ENCODE data around the gene SAPCD2.
"Not testable (repeated sequence)": the region's sequence is repeated elsewhere in the genome, so short reads cannot be mapped to it uniquely, and the experiment has no call there.

Gene SAPCD2

GRCh38 chr9:137037035-137037434, 33.3 kb downstream of the SAPCD2 start:
- Histone ChIP-seq H3K27ac (ENCODE audit: low read depth, low read length) (no peak overlapping the region), H3K27me3 (ENCODE audit: control insufficient read depth in 1 of 2, insufficient read depth in 2 of 2, low read length in 2 of 2) (no peaks in the 10 kb centered on the region), H3K4me3 (ENCODE audit: low read depth in 1 of 2, low read length in 2 of 2) (no peak overlapping the region), H3K9ac (ENCODE audit: low read depth in 1 of 2, low read length in 2 of 2) (no peak overlapping the region), H3K9me3 (ENCODE audit: control insufficient read depth in 1 of 2, low read length in 2 of 2) (no peaks in the 10 kb centered on the region), H3K4me1 (ENCODE audit: control insufficient read depth in 1 of 2, insufficient read depth in 2 of 2, low read length in 2 of 2) (peaks cover 14 to 16% of the 10 kb centered on the region in 2 donors), H3K36me3 (ENCODE audit: control insufficient read depth in 1 of 2, insufficient read depth in 2 of 2, low read length in 2 of 2) (no peaks in the 10 kb centered on the region)

GRCh38 chr9:137035937-137036336, 34.4 kb downstream of the SAPCD2 start:
- Histone ChIP-seq H3K36me3 (ENCODE audit: control insufficient read depth in 1 of 2, insufficient read depth in 2 of 2, low read length in 2 of 2) (no peaks in the 10 kb centered on the region), H3K9ac (ENCODE audit: low read depth in 1 of 2, low read length in 2 of 2) (no peak overlapping the region), H3K9me3 (ENCODE audit: control insufficient read depth in 1 of 2, low read length in 2 of 2) (no peaks in the 10 kb centered on the region), H3K4me3 (ENCODE audit: low read depth in 1 of 2, low read length in 2 of 2) (no peak overlapping the region), H3K4me1 (ENCODE audit: control insufficient read depth in 1 of 2, insufficient read depth in 2 of 2, low read length in 2 of 2) (peaks cover 23 to 27% of the 10 kb centered on the region in 2 donors), H3K27me3 (ENCODE audit: control insufficient read depth in 1 of 2, insufficient read depth in 2 of 2, low read length in 2 of 2) (no peaks in the 10 kb centered on the region), H3K27ac (ENCODE audit: low read depth, low read length) (no peak overlapping the region)

DNA sequence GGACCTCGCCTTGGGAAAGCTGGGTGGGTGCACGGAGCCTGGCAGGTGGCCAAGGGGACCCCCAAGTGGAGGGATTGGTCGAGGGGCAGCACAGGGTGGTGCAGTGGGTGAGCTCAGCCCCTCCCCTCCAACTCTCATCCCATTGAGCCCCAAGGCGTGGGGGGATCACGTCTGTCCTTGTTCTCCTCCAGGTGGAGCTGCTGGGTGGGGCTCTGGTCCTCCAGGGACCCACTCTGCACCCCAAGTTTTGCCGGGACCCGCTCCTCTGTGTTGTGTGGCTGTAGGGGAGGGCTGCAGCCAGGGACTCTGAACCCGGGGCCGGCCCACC, 34.9 kb downstream of the SAPCD2 start:
- Histone ChIP-seq H3K4me3 (ENCODE audit: low read depth in 1 of 2, low read length in 2 of 2) (no peak overlapping the region), H3K9ac (ENCODE audit: low read depth in 1 of 2, low read length in 2 of 2) (no peak overlapping the region), H3K27ac (ENCODE audit: low read depth, low read length) (no peak overlapping the region), H3K27me3 (ENCODE audit: control insufficient read depth in 1 of 2, insufficient read depth in 2 of 2, low read length in 2 of 2) (no peaks in the 10 kb centered on the region), H3K36me3 (ENCODE audit: control insufficient read depth in 1 of 2, insufficient read depth in 2 of 2, low read length in 2 of 2) (no peaks in the 10 kb centered on the region), H3K9me3 (ENCODE audit: control insufficient read depth in 1 of 2, low read length in 2 of 2) (no peaks in the 10 kb centered on the region), H3K4me1 (ENCODE audit: control insufficient read depth in 1 of 2, insufficient read depth in 2 of 2, low read length in 2 of 2) (peaks cover 28 to 32% of the 10 kb centered on the region in 2 donors)

DNA sequence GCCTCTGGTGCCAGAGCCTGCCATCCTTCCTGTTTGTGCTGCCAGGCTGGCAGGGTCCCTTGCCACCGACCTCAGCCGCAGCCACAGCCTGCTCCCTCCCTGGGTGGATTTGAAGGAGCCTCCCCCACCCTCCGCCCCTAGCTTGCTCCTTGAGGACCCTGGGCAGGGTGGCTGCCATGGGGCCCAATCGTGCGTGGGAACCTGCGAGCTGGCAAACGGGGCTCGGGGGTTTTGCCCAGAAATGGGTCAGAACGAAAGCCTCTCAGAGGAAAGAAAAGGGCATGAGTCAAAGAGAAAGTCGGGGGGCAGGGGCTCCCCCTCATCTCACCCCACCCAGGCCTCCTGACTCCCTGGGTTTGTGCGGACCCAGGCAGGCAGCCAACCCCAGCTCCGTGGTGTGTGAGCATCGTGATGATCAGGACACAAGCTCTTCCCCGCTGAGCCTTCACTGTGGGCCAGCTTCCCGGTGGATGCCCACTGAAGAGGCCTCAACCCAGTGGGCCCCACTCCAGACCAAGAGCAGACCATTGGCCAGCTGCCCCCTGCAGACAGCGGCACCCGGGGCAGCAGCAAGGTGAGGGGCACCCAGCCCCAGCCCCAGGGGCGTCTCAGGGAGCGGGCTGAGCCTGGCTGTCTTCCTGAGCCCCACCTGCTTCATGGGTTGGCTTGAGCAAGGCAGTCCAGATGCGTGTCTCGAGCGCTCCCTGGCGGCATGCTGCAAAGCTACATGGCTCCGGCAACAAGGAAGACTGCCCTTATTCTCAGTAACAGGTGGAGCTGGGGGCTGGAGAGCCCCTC, 35.4 kb downstream of the SAPCD2 start:
- Histone ChIP-seq H3K27ac (ENCODE audit: low read depth, low read length) (no peak overlapping the region), H3K9ac (ENCODE audit: low read depth in 1 of 2, low read length in 2 of 2) (no peak overlapping the region), H3K36me3 (ENCODE audit: control insufficient read depth in 1 of 2, insufficient read depth in 2 of 2, low read length in 2 of 2) (no peaks in the 10 kb centered on the region), H3K27me3 (ENCODE audit: control insufficient read depth in 1 of 2, insufficient read depth in 2 of 2, low read length in 2 of 2) (no peaks in the 10 kb centered on the region), H3K4me3 (ENCODE audit: low read depth in 1 of 2, low read length in 2 of 2) (no peak overlapping the region), H3K9me3 (ENCODE audit: control insufficient read depth in 1 of 2, low read length in 2 of 2) (no peaks in the 10 kb centered on the region), H3K4me1 (ENCODE audit: control insufficient read depth in 1 of 2, insufficient read depth in 2 of 2, low read length in 2 of 2) (peaks cover 31 to 38% of the 10 kb centered on the region in 2 donors)

GRCh38 chr9:137034039-137034708, 36.2 kb downstream of the SAPCD2 start:
- Histone ChIP-seq H3K4me3 (ENCODE audit: low read depth in 1 of 2, low read length in 2 of 2) (no peak overlapping the region), H3K9ac (ENCODE audit: low read depth in 1 of 2, low read length in 2 of 2) (no peak overlapping the region), H3K36me3 (ENCODE audit: control insufficient read depth in 1 of 2, insufficient read depth in 2 of 2, low read length in 2 of 2) (no peaks in the 10 kb centered on the region), H3K27ac (ENCODE audit: low read depth, low read length) (no peak overlapping the region), H3K27me3 (ENCODE audit: control insufficient read depth in 1 of 2, insufficient read depth in 2 of 2, low read length in 2 of 2) (no peaks in the 10 kb centered on the region), H3K9me3 (ENCODE audit: control insufficient read depth in 1 of 2, low read length in 2 of 2) (no peaks in the 10 kb centered on the region), H3K4me1 (ENCODE audit: control insufficient read depth in 1 of 2, insufficient read depth in 2 of 2, low read length in 2 of 2) (peaks cover 31 to 45% of the 10 kb centered on the region in 2 donors)

DNA sequence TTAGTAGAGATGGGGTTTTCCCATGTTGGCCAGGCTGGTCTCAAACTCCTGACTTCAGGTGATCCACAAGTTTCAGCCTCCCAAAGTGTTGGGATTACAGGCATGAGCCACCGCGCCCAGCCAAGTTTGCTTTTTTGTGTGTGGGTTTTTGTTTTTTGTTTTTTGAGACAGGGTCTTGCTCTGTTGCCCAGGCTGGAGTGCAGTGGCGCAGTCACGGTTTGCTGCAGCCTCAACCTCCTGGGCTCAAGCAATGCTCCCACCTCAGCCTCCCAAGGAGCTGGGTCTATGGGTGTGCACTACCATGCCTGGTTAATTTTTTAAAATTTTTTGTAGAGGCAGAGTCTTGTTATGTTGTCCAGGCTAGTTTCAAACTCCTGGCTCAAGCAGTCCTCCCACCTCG, 36.9 kb downstream of the SAPCD2 start:
- H3K27ac ChIP-seq (ENCODE audit: low read depth, low read length); H3K4me3 ChIP-seq (ENCODE audit: low read depth in 1 of 2, low read length in 2 of 2); H3K9me3 ChIP-seq (ENCODE audit: control insufficient read depth in 1 of 2, low read length in 2 of 2); H3K27me3 ChIP-seq (ENCODE audit: control insufficient read depth in 1 of 2, insufficient read depth in 2 of 2, low read length in 2 of 2); H3K36me3 ChIP-seq (ENCODE audit: control insufficient read depth in 1 of 2, insufficient read depth in 2 of 2, low read length in 2 of 2); H3K9ac ChIP-seq (ENCODE audit: low read depth in 1 of 2, low read length in 2 of 2): not testable (repeated sequence)
- peaks cover 31 to 52% of the 10 kb centered on the region in 2 donors for H3K4me1 ChIP-seq (ENCODE audit: control insufficient read depth in 1 of 2, insufficient read depth in 2 of 2, low read length in 2 of 2)

- no peaks in the 10 kb centered on the region for H3K36me3 ChIP-seq (ENCODE audit: control insufficient read depth in 1 of 2, insufficient read depth in 2 of 2, low read length in 2 of 2)
- no peaks in the 10 kb centered on the region for H3K9me3 ChIP-seq (ENCODE audit: control insufficient read depth in 1 of 2, low read length in 2 of 2)
- no peaks in the 10 kb centered on the region for H3K27me3 ChIP-seq (ENCODE audit: control insufficient read depth in 1 of 2, insufficient read depth in 2 of 2, low read length in 2 of 2)
- H3K4me1 ChIP-seq (ENCODE audit: control insufficient read depth in 1 of 2, insufficient read depth in 2 of 2, low read length in 2 of 2): peaks cover 31 to 53% of the 10 kb centered on the region in 2 donors
- no peak overlapping the region for H3K4me3 ChIP-seq (ENCODE audit: low read depth in 1 of 2, low read length in 2 of 2)
- H3K9ac ChIP-seq (ENCODE audit: low read depth in 1 of 2, low read length in 2 of 2): no peak overlapping the region
- H3K27ac ChIP-seq (ENCODE audit: low read depth, low read length): no peak overlapping the region
Observed at GRCh38 chr9:137032858-137033257, 37.5 kb downstream of the SAPCD2 start.

GRCh38 chr9:137031904-137032640, 38.3 kb downstream of the SAPCD2 start, which contains the start of gene FUT7:
FUT7 (minus strand) TSS chr9:137032088; CDS start chr9:137031991, 97 bp downstream.
- H3K27me3 ChIP-seq (ENCODE audit: control insufficient read depth in 1 of 2, insufficient read depth in 2 of 2, low read length in 2 of 2): no peaks in the 10 kb centered on the region
- no peak within 1 kb of the TSS for H3K9ac ChIP-seq (ENCODE audit: low read depth in 1 of 2, low read length in 2 of 2)
- peaks cover 36 to 59% of the 10 kb centered on the region in 2 donors for H3K4me1 ChIP-seq (ENCODE audit: control insufficient read depth in 1 of 2, insufficient read depth in 2 of 2, low read length in 2 of 2)
- H3K9me3 ChIP-seq (ENCODE audit: control insufficient read depth in 1 of 2, low read length in 2 of 2): no peaks in the 10 kb centered on the region
- H3K27ac ChIP-seq (ENCODE audit: low read depth, low read length): no peak within 1 kb of the TSS
- H3K4me3 ChIP-seq (ENCODE audit: low read depth in 1 of 2, low read length in 2 of 2): no peak within 1 kb of the TSS
- H3K36me3 ChIP-seq (ENCODE audit: control insufficient read depth in 1 of 2, insufficient read depth in 2 of 2, low read length in 2 of 2): no peaks in the 10 kb centered on the region

- peaks cover 45 to 71% of the 10 kb centered on the region in 2 donors for H3K4me1 ChIP-seq (ENCODE audit: control insufficient read depth in 1 of 2, insufficient read depth in 2 of 2, low read length in 2 of 2)
- no peak overlapping the region for H3K9ac ChIP-seq (ENCODE audit: low read depth in 1 of 2, low read length in 2 of 2)
- no peaks in the 10 kb centered on the region for H3K27me3 ChIP-seq (ENCODE audit: control insufficient read depth in 1 of 2, insufficient read depth in 2 of 2, low read length in 2 of 2)
- no peak overlapping the region for H3K27ac ChIP-seq (ENCODE audit: low read depth, low read length)
- no peak overlapping the region for H3K4me3 ChIP-seq (ENCODE audit: low read depth in 1 of 2, low read length in 2 of 2)
- H3K36me3 ChIP-seq (ENCODE audit: control insufficient read depth in 1 of 2, insufficient read depth in 2 of 2, low read length in 2 of 2): no peaks in the 10 kb centered on the region
- H3K9me3 ChIP-seq (ENCODE audit: control insufficient read depth in 1 of 2, low read length in 2 of 2): no peaks in the 10 kb centered on the region
Observed at GRCh38 chr9:137030538-137031527, 39.5 kb downstream of the SAPCD2 start.

Measured in duodenal mucosa (tissue), 2 donors.